Measurements from ENCODE around the gene ULK4. TPM values are rescaled to one million over a fixed set of nuclear protein-coding genes. Genes with fewer than 3 reads are reported as not detected.

Gene ULK4
- total and polyA plus RNA-seq, 9 of the 15 experiments (the other 6 are each of a cell fraction or from before 2014, with no cell fraction given): 3.0 to 5.9 (median 3.5) TPM

- no peak for TF ChIP-seq CUX1 (CRISPR knock-in tag; IDR thresholded peaks at IDR 0.05)
- no peak for TF ChIP-seq TAF7 (tag; IDR thresholded peaks at IDR 0.05)
- 0 out of 2 replicates have a peak, but pooled peaks have one; percentile 60 for TF ChIP-seq ZNF212 (CRISPR knock-in tag; IDR thresholded peaks at IDR 0.05)
- TF ChIP-seq TOE1 (IDR thresholded peaks at IDR 0.05; ENCODE audit: borderline replicate concordance): peak; percentile 97
- no peak for TF ChIP-seq TOE1 (CRISPR knock-in tag; IDR thresholded peaks at IDR 0.05; ENCODE audit: borderline replicate concordance, low read depth)
- peak; percentile 45; the same call in 1 of the 2 replicates for TF ChIP-seq EGR1 (conservative IDR thresholded peaks at IDR 0.05)
- no peak for TF ChIP-seq PTTG1 (tag; IDR thresholded peaks at IDR 0.05; ENCODE audit: low read depth)
- TF ChIP-seq POLR3A (IDR thresholded peaks at IDR 0.05; ENCODE audit: borderline replicate concordance, extremely low read depth, insufficient read depth, insufficient read length): no peak
- TF ChIP-seq MAFK (IDR thresholded peaks at IDR 0.05; ENCODE audit: low read length): peak; percentile 32; the same call in 1 of the 2 replicates
- no peak for TF ChIP-seq ZNF609 (CRISPR knock-in tag; IDR thresholded peaks at IDR 0.05; ENCODE audit: borderline replicate concordance)
- no peak for TF ChIP-seq TEAD2 (tag; IDR thresholded peaks at IDR 0.05)
- no peak for TF ChIP-seq ZBTB34 (CRISPR knock-in tag; IDR thresholded peaks at IDR 0.05)
- TF ChIP-seq SMARCC2 (IDR thresholded peaks at IDR 0.05; ENCODE audit: low read depth): no peak
- no peak for TF ChIP-seq ZNF217 (CRISPR knock-in tag; IDR thresholded peaks at IDR 0.05)
- no peak for TF ChIP-seq SUPT5H (IDR thresholded peaks at IDR 0.05)
- no peak for TF ChIP-seq MCM5 (IDR thresholded peaks at IDR 0.05; ENCODE audit: low read depth)
Measured at GRCh38 chr3:41961751-41962679, at the start of gene ULK4 (continued).

Data from K562 (cell line).